Right lobe of liver (tissue), 4 donors: ENCODE data around the gene UNC5C.

ENCODE experiments used
- CTCF ChIP-seq, 4 donors: fragments of 200-600 bp in 3 of 4; fragments of 450-650 bp in 1 of 4; IDR thresholded peaks; one replicate each; pipeline versions ENCODE4 v1.5.1 to v1.8.0; 2016 to 2022; ENCODE audit warnings: antibody characterized with exemption in 4 of 4, mild to moderate bottlenecking in 2 of 4
- POLR2A ChIP-seq: fragments of 450-650 bp; IDR thresholded peaks from one replicate; pipeline ENCODE4 v1.6.1; 2017; ENCODE audit warnings: antibody characterized with exemption, mild to moderate bottlenecking
- donor health status: DM: no; HTN: no; CAD: no.
- donor health status: DM: no; HTN: no; CAD: no.
- donor health status: DM: no; HTN: yes; CAD: no.

GRCh38 chr4:95213366-95213765 lies 335.4 kb downstream of the UNC5C start:
- TF ChIP-seq POLR2A = no peak
- no peak for TF ChIP-seq CTCF (IDR thresholded peaks at IDR 0.05)
